Measurements from ENCODE around the gene PCNX2.

- TF ChIP-seq POLR2A (IDR thresholded peaks at IDR 0.05) (no peak), CTCF (IDR thresholded peaks at IDR 0.05) (no peak)
Measured at GRCh38 chr1:232970508-232970907, 325.0 kb downstream of the PCNX2 start.

Data from lower leg skin (tissue), 3 donors.